22Rv1 (cell line): ENCODE measurements around the gene COPE.

Source experiments
- ZFX ChIP-seq: fragments of 450-650 bp; IDR thresholded peaks from 2 replicates; pipeline ENCODE4 v1.6.1; 2017; ENCODE audit warnings: antibody characterized with exemption, borderline replicate concordance
- TF ChIP-seq, protein P1 (sequence below): fragments of 450-650 bp; IDR thresholded peaks from 2 replicates; pipeline ENCODE4 v1.5.1; 2017; ENCODE audit warnings: mild to moderate bottlenecking

DNA sequence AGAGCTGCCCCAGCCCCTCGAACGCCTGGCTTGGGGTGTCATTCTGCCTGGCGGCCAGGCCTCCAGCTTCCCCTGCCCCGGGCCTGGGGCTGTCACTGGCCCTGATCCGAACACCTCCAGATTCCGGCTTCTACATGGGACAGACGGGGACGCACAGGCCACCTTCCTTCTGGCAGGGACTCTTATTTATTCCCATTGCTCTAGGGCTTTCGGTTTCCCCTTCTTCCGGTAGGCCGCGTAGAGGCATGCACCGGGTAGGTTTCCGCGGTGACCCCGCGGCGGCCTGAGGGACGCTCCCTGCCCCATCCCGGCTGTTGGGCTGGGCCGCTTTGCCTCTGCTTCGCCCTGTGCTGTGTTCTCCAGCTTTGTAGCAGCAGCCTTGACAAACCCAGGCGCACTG lies 51.4 kb downstream of the COPE start:
- TF ChIP-seq, protein P1, sequence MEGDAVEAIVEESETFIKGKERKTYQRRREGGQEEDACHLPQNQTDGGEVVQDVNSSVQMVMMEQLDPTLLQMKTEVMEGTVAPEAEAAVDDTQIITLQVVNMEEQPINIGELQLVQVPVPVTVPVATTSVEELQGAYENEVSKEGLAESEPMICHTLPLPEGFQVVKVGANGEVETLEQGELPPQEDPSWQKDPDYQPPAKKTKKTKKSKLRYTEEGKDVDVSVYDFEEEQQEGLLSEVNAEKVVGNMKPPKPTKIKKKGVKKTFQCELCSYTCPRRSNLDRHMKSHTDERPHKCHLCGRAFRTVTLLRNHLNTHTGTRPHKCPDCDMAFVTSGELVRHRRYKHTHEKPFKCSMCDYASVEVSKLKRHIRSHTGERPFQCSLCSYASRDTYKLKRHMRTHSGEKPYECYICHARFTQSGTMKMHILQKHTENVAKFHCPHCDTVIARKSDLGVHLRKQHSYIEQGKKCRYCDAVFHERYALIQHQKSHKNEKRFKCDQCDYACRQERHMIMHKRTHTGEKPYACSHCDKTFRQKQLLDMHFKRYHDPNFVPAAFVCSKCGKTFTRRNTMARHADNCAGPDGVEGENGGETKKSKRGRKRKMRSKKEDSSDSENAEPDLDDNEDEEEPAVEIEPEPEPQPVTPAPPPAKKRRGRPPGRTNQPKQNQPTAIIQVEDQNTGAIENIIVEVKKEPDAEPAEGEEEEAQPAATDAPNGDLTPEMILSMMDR, result no peak
- no peak for TF ChIP-seq ZFX
